GM23338 (cell line): ENCODE measurements around the gene GRAMD4. TPM values are rescaled to one million over a fixed set of nuclear protein-coding genes. Genes with fewer than 3 reads are reported as not detected.

Source experiments
- ATAC-seq: fragments of 200-7000 bp; cut with Tn5 transposase; 3 replicates; pipeline ENCODE4 v1.9.1; 2020
- DNase-seq: peaks from one replicate; pipeline ENCODE4 v3.0.0-alpha.2; 2015; ENCODE audit warnings: low spot score
- H2AFZ ChIP-seq: fragments of 200-600 bp; sonication (generic); 2 replicates; pipeline ENCODE4 v1.8.0; 2016; ENCODE audit warnings: antibody characterized with exemption, mild to moderate bottlenecking, moderate library complexity
- H3F3A ChIP-seq: fragments of 200-600 bp; sonication (generic); replicated peaks from 2 replicates; pipeline ENCODE4 v1.8.0; 2017; ENCODE audit warnings: antibody characterized with exemption, mixed run types, low read depth
- H3K27ac ChIP-seq: fragments of 200-600 bp; sonication (generic); 2 replicates; pipeline ENCODE4 v1.6.1; 2016; ENCODE audit warnings: low read depth
- H3K27me3 ChIP-seq: fragments of 200-600 bp; sonication (generic); 2 replicates; pipeline ENCODE4 v1.8.0; 2016; ENCODE audit warnings: mild to moderate bottlenecking, mixed run types, moderate library complexity; ENCODE audit not compliant: insufficient read depth
- H3K36me3 ChIP-seq: fragments of 200-600 bp; sonication (generic); 2 replicates; pipeline ENCODE4 v1.8.0; 2016; ENCODE audit warnings: mild to moderate bottlenecking; ENCODE audit not compliant: insufficient read depth
- H3K4me1 ChIP-seq: fragments of 200-600 bp; sonication (generic); 2 replicates; pipeline ENCODE4 v1.8.0; 2016; ENCODE audit warnings: mild to moderate bottlenecking, moderate library complexity; ENCODE audit not compliant: insufficient read depth
- H3K4me2 ChIP-seq: fragments of 200-600 bp; sonication (generic); 2 replicates; pipeline ENCODE4 v1.7.1; 2017; ENCODE audit warnings: mixed run types
- H3K4me3 ChIP-seq: fragments of 200-600 bp; sonication (generic); 2 replicates; pipeline ENCODE4 v1.6.1; 2016; ENCODE audit warnings: mixed run types
- H3K79me2 ChIP-seq: fragments of 200-600 bp; sonication (generic); replicated peaks from 2 replicates; pipeline ENCODE4 v1.8.0; 2017; ENCODE audit warnings: mild to moderate bottlenecking; ENCODE audit not compliant: insufficient read depth
- H3K9me2 ChIP-seq: fragments of 200-600 bp; sonication (generic); 2 replicates; pipeline ENCODE4 v1.8.0; 2017; ENCODE audit not compliant: insufficient read depth
- H4K20me1 ChIP-seq: fragments of 200-600 bp; sonication (generic); replicated peaks from 2 replicates; pipeline ENCODE4 v1.8.0; 2017; ENCODE audit warnings: mild to moderate bottlenecking; ENCODE audit not compliant: insufficient read depth
- H3K27ac Mint-ChIP-seq: 2 replicates; pipeline ENCODE4 v1.8.0; 2020; ENCODE audit warnings: inconsistent platforms, mild to moderate bottlenecking, moderate library complexity, mixed read lengths
- H3K27me3 Mint-ChIP-seq: 3 replicates; pipeline ENCODE4 v1.8.0; 2022; ENCODE audit warnings: low read depth, mild to moderate bottlenecking, moderate library complexity, mixed read lengths, inconsistent platforms; ENCODE audit not compliant: insufficient read depth, poor library complexity
- H3K36me3 Mint-ChIP-seq: 3 replicates; pipeline ENCODE4 v1.8.0; 2021; ENCODE audit warnings: low read depth, mild to moderate bottlenecking, inconsistent platforms, moderate library complexity, mixed read lengths
- H3K4me1 Mint-ChIP-seq: 3 replicates; pipeline ENCODE4 v1.8.0; 2020; ENCODE audit warnings: mild to moderate bottlenecking, inconsistent platforms, mixed read lengths
- H3K4me3 Mint-ChIP-seq: 3 replicates; pipeline ENCODE4 v1.8.0; 2021; ENCODE audit warnings: moderate library complexity, mild to moderate bottlenecking, inconsistent platforms, mixed read lengths
- H3K9me3 Mint-ChIP-seq: 3 replicates; pipeline ENCODE4 v1.8.0; 2020; ENCODE audit warnings: moderate library complexity, mild to moderate bottlenecking, inconsistent platforms, mixed read lengths
- CREB1 ChIP-seq: fragments of 250-450 bp; sonication (Bioruptor Pico); IDR thresholded peaks from 2 replicates; pipeline ENCODE4 v1.5.0; 2020; ENCODE audit warnings: low read depth, mild to moderate bottlenecking, moderate library complexity
- CTCF ChIP-seq, 2 experiments: fragments of 200-600 bp in 1 of 2; sonication (generic) in 1 of 2; conservative IDR thresholded peaks; 2 replicates each; pipeline versions ENCODE4 v1.5.1 to v1.6.1; 2016 to 2017; ENCODE audit warnings: antibody characterized with exemption in 2 of 2, low read depth in 2 of 2, mild to moderate bottlenecking in 2 of 2, moderate library complexity in 1 of 2
- ETS1 ChIP-seq: IDR thresholded peaks from 2 replicates; pipeline ENCODE4 v1.6.1; 2016; ENCODE audit warnings: antibody characterized with exemption
- EZH2 ChIP-seq: fragments of 200-600 bp; sonication (generic); IDR thresholded peaks from one replicate; pipeline ENCODE4 v1.8.0; 2017; ENCODE audit warnings: antibody characterized with exemption, mild to moderate bottlenecking, low read depth; ENCODE audit not compliant: unreplicated experiment
- EZH2phosphoT487 ChIP-seq: fragments of 200-600 bp; sonication (generic); IDR thresholded peaks from one replicate; pipeline ENCODE4 v1.8.1; 2018; ENCODE audit warnings: antibody characterized with exemption; ENCODE audit not compliant: unreplicated experiment
- JUNB ChIP-seq: IDR thresholded peaks from one replicate; pipeline ENCODE4 v1.6.1; 2016; ENCODE audit warnings: antibody characterized with exemption; ENCODE audit not compliant: unreplicated experiment
- NANOG ChIP-seq: IDR thresholded peaks from 2 replicates; pipeline ENCODE4 v1.6.1; 2016; ENCODE audit warnings: antibody characterized with exemption, borderline replicate concordance
- POLR2AphosphoS5 ChIP-seq: IDR thresholded peaks from 2 replicates; pipeline ENCODE4 v1.6.1; 2016; ENCODE audit warnings: antibody characterized with exemption, low read depth
- REST ChIP-seq: IDR thresholded peaks from one replicate; pipeline ENCODE4 v1.6.1; 2018; ENCODE audit warnings: antibody characterized with exemption; ENCODE audit not compliant: unreplicated experiment
- STAT1 ChIP-seq: IDR thresholded peaks from one replicate; pipeline ENCODE4 v1.6.1; 2016; ENCODE audit warnings: antibody characterized with exemption; ENCODE audit not compliant: unreplicated experiment
- ZNF114 ChIP-seq: fragments of 250-450 bp; sonication (Bioruptor Pico); IDR thresholded peaks from 2 replicates; pipeline ENCODE4 v1.5.0; 2020; ENCODE audit warnings: mild to moderate bottlenecking, moderate library complexity
- ZNF331 ChIP-seq: fragments of 250-450 bp; sonication (Bioruptor Pico); IDR thresholded peaks from 2 replicates; pipeline ENCODE4 v1.5.0; 2020; ENCODE audit warnings: low read depth, mild to moderate bottlenecking, moderate library complexity
- ZNF462 ChIP-seq: fragments of 250-450 bp; sonication (Bioruptor Pico); IDR thresholded peaks from 2 replicates; pipeline ENCODE4 v1.5.0; 2020; ENCODE audit warnings: mild to moderate bottlenecking, moderate library complexity
- polyA plus RNA-seq: library from polyadenylated mRNA; unstranded; fragments of >200 nt; fragmentation: Nextera tagmentation; extraction: Ambion mirVana; gene quantifications from 2 replicates; pipeline ENCODE4 v1.2.1, GENCODE V29; 2016
- total RNA-seq: library from RNA; depleted of rRNA; stranded (reverse); fragments of >200 nt; shearing (Covaris generic); gene quantifications from 2 replicates; pipeline ENCODE4 v1.2.3, GENCODE V29; 2014

Gene GRAMD4
- total and polyA plus RNA-seq, 2 experiments from 2014 or later: 2.7 to 81.8 TPM

GRCh38 chr22:46579751-46580449, 40.3 kb upstream of the GRAMD4 start:
- H3K9me2 ChIP-seq: no peaks in the 10 kb centered on the region
- H3K4me1 Mint-ChIP-seq: peaks cover 56% of the 10 kb centered on the region
- H3K27me3 Mint-ChIP-seq: peaks cover 23% of the 10 kb centered on the region
- TF ChIP-seq ZNF114 (CRISPR knock-in tag) (no peak), REST (no peak), CREB1 (no peak), ZNF462 (CRISPR knock-in tag) (no peak), EZH2phosphoT487 (no peak), JUNB (no peak), EZH2 (no peak), POLR2AphosphoS5 (no peak), STAT1 (no peak), NANOG (no peak), ETS1 (no peak), CTCF (conservative IDR thresholded peaks at IDR 0.05; ENCODE audit: low read depth in 2 of 2) (no peak), ZNF331 (CRISPR knock-in tag) (no peak)
- ATAC-seq: no peak
- peaks cover 46% of the 10 kb centered on the region for H3K79me2 ChIP-seq
- no peak overlapping the region for H3K27ac ChIP-seq
- DNase-seq: no peak
- H2AFZ ChIP-seq: no peak overlapping the region
- no peak overlapping the region for H3K4me2 ChIP-seq
- no peaks in the 10 kb centered on the region for H3K36me3 ChIP-seq
- no peaks in the 10 kb centered on the region for H3F3A ChIP-seq
- H3K27me3 ChIP-seq: peaks cover 12% of the 10 kb centered on the region
- H4K20me1 ChIP-seq: peaks cover 4% of the 10 kb centered on the region; the same call in 1 of the 2 replicates
- H3K4me1 ChIP-seq: peaks cover 22% of the 10 kb centered on the region; the same call in 1 of the 2 replicates
- H3K4me3 Mint-ChIP-seq: no peak overlapping the region
- no peak overlapping the region for H3K4me3 ChIP-seq
- H3K27ac Mint-ChIP-seq: no peak overlapping the region
- H3K9me3 Mint-ChIP-seq: no peaks in the 10 kb centered on the region
- no peaks in the 10 kb centered on the region for H3K36me3 Mint-ChIP-seq
